ENCODE data around the gene CCDC74B.
"Not testable (repeated sequence)": the region's sequence is repeated elsewhere in the genome, so short reads cannot be mapped to it uniquely, and the experiment has no call there.

Gene CCDC74B

GRCh38 chr2:130183512-130184373 is 38.8 kb upstream of the CCDC74B start:
- Histone ChIP-seq H3K27ac (ENCODE audit: low read length) (peak overlapping the region; percentile 24), H3K9me3 (ENCODE audit: control insufficient read depth in 2 of 2, low read length in 2 of 2) (no peaks in the 10 kb centered on the region), H3K4me1 (ENCODE audit: control insufficient read depth, insufficient read depth, low read length) (peaks cover 18% of the 10 kb centered on the region), H3K4me3 (ENCODE audit: low read length in 2 of 2) (peak overlapping the region in 1 of 2 donors; percentile 76), H3K9ac (ENCODE audit: low read length in 2 of 2) (peak overlapping the region; percentile 59 to 69), H3K36me3 (ENCODE audit: control insufficient read depth in 2 of 2, insufficient read depth in 2 of 2, low read length in 2 of 2) (peaks cover 0 to 5% of the 10 kb centered on the region in 2 donors), H3K27me3 (ENCODE audit: control insufficient read depth in 1 of 2, insufficient read depth in 2 of 2, low read length in 2 of 2) (no peaks in the 10 kb centered on the region)

DNA sequence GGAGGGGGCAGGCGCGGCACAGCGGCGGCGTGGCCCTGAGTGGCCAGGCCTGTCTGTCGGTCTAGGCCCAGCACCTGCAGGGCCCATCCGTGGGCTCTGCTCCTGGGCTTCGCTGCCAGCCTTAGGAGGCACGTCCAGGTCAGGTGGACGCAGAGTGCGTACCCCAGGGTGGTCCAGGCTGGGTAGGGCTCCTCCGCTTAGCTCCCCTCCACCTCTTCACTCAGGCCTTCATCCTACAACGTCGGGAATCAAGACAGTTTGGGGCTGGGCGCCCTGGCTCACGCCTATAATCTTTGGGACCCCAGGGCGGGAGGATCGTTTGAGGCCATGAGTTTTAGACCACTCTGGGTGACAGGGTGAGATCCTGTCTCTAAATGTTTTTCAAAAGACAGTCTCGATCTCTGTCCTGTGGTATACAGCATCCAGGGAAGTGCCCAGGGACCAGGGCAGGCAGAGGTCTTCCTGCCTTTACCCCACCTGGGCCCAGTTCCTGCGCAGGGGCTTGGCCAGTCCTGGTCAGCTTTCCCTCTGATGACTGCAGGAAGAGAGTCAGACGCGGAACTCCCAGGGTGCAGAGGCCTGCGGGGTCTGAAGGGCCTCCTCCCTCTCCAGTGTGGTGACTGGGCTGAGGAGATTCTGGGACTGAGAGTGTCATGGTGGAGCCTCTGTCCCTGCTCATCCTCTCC is 38.1 kb upstream of the CCDC74B start:
- not testable (repeated sequence) for H3K9me3 ChIP-seq (ENCODE audit: control insufficient read depth in 2 of 2, low read length in 2 of 2); H3K36me3 ChIP-seq (ENCODE audit: control insufficient read depth in 2 of 2, insufficient read depth in 2 of 2, low read length in 2 of 2); H3K27me3 ChIP-seq (ENCODE audit: control insufficient read depth in 1 of 2, insufficient read depth in 2 of 2, low read length in 2 of 2)
- Histone ChIP-seq H3K4me1 (ENCODE audit: control insufficient read depth, insufficient read depth, low read length) (peaks cover 18% of the 10 kb centered on the region), H3K9ac (ENCODE audit: low read length in 2 of 2) (peak overlapping the region; percentile 59 to 69), H3K27ac (ENCODE audit: low read length) (peak overlapping the region; percentile 24), H3K4me3 (ENCODE audit: low read length in 2 of 2) (peak overlapping the region; percentile 50 to 76)

DNA sequence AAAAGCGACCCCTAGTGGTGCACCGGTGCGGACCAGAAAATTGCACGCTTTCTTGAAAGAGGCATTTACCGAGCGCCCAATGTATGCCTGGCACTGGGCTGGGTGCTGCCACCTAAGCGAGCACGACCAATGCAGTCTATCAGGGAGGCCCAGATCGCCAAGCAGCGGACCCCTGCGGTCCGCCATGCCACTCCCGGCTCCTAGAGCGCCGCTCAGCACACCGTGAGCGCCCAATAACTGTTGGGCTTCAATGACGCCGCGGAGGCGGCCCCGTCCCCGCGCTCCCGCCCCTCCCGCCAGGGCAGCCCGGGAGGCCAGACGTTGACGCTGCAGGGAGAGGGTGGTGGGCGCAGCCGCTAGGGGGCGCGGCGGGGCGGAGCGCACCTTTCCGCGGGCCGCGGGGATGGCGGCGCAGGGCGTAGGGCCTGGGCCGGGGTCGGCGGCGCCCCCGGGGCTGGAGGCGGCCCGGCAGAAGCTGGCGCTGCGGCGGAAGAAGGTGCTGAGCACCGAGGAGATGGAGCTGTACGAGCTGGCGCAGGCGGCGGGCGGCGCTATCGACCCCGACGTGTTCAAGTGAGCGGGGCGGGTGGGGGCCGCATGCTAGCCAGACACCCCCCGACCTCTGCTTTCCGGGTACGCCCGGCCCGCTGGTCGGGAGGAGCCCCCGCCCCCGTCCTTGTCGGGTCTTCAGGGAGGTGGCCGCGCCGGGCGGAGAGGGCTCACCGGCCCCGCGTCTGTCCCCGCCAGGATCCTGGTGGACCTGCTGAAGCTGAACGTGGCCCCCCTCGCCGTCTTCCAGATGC is 37.2 kb upstream of the CCDC74B start, which contains the start of gene MZT2B:
MZT2B (plus strand) TSS at position 383 of the 803 bp plus-strand sequence; CDS start at position 404, 21 bp downstream.
- not testable (repeated sequence) for H3K9me3 ChIP-seq (ENCODE audit: control insufficient read depth in 2 of 2, low read length in 2 of 2); H3K36me3 ChIP-seq (ENCODE audit: control insufficient read depth in 2 of 2, insufficient read depth in 2 of 2, low read length in 2 of 2); H3K27me3 ChIP-seq (ENCODE audit: control insufficient read depth in 1 of 2, insufficient read depth in 2 of 2, low read length in 2 of 2)
- Histone ChIP-seq H3K4me1 (ENCODE audit: control insufficient read depth, insufficient read depth, low read length) (peaks cover 18% of the 10 kb centered on the region), H3K9ac (ENCODE audit: low read length in 2 of 2) (peak within 1 kb of the TSS; percentile 80 to 92), H3K27ac (ENCODE audit: low read length) (peak within 1 kb of the TSS; percentile 70), H3K4me3 (ENCODE audit: low read length in 2 of 2) (peak within 1 kb of the TSS; percentile 91 to 98)

- Histone ChIP-seq H3K9me3 (ENCODE audit: control insufficient read depth in 2 of 2, low read length in 2 of 2) (no peaks in the 10 kb centered on the region), H3K36me3 (ENCODE audit: control insufficient read depth in 2 of 2, insufficient read depth in 2 of 2, low read length in 2 of 2) (peaks cover 0 to 5% of the 10 kb centered on the region in 2 donors), H3K27me3 (ENCODE audit: control insufficient read depth in 1 of 2, insufficient read depth in 2 of 2, low read length in 2 of 2) (no peaks in the 10 kb centered on the region), H3K4me3 (ENCODE audit: low read length in 2 of 2) (peak within 1 kb of the TSS; percentile 91 to 98), H3K27ac (ENCODE audit: low read length) (peak within 1 kb of the TSS; percentile 70), H3K9ac (ENCODE audit: low read length in 2 of 2) (peak within 1 kb of the TSS; percentile 80 to 92), H3K4me1 (ENCODE audit: control insufficient read depth, insufficient read depth, low read length) (peaks cover 18% of the 10 kb centered on the region)
Measured at GRCh38 chr2:130181325-130181879, 36.5 kb upstream of the CCDC74B start, which contains the start of gene SMPD4. Gene SMPD4 (minus strand): TSS chr2:130181602. CDS start chr2:130176592, 5,010 bp downstream.

GRCh38 chr2:130180404-130181324 is 35.8 kb upstream of the CCDC74B start:
- not testable (repeated sequence) for H3K27me3 ChIP-seq (ENCODE audit: control insufficient read depth in 1 of 2, insufficient read depth in 2 of 2, low read length in 2 of 2); H3K36me3 ChIP-seq (ENCODE audit: control insufficient read depth in 2 of 2, insufficient read depth in 2 of 2, low read length in 2 of 2); H3K9me3 ChIP-seq (ENCODE audit: control insufficient read depth in 2 of 2, low read length in 2 of 2)
- peak overlapping the region; percentile 91 to 98 for H3K4me3 ChIP-seq (ENCODE audit: low read length in 2 of 2)
- peak overlapping the region; percentile 70 for H3K27ac ChIP-seq (ENCODE audit: low read length)
- H3K9ac ChIP-seq (ENCODE audit: low read length in 2 of 2), result peak overlapping the region; percentile 80 to 92
- H3K4me1 ChIP-seq (ENCODE audit: control insufficient read depth, insufficient read depth, low read length), result peaks cover 18% of the 10 kb centered on the region

DNA sequence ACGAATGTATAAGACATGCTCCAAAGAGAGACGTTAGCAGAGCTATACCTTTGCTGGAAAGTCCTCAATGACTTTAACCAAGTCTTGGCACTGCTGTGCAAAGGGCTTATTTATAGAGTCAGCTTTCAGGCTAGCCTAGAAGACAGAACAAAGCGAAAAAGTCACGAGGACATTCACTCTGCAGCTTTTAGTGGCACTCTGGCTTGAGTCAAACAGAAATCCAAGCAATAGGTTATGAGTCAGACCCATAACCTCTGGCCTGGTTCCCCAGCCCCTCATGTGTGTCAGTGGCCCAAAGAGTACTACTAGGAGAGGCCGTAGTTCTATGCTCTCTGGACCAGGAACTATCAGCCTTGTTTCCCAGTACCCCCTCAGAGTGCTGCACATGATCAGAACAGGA is 30.0 kb upstream of the CCDC74B start:
- H3K36me3 ChIP-seq (ENCODE audit: control insufficient read depth in 2 of 2, insufficient read depth in 2 of 2, low read length in 2 of 2), result peaks cover 4 to 22% of the 10 kb centered on the region in 2 donors
- not testable (repeated sequence) for H3K9me3 ChIP-seq (ENCODE audit: control insufficient read depth in 2 of 2, low read length in 2 of 2); H3K27ac ChIP-seq (ENCODE audit: low read length)

GRCh38 chr2:130169896-130170295 is 25.0 kb upstream of the CCDC74B start:
- Histone ChIP-seq H3K36me3 (ENCODE audit: control insufficient read depth in 2 of 2, insufficient read depth in 2 of 2, low read length in 2 of 2) (peaks cover 11 to 27% of the 10 kb centered on the region in 2 donors), H3K9ac (ENCODE audit: low read length in 2 of 2) (no peak overlapping the region), H3K9me3 (ENCODE audit: control insufficient read depth in 2 of 2, low read length in 2 of 2) (no peaks in the 10 kb centered on the region), H3K4me1 (ENCODE audit: control insufficient read depth, insufficient read depth, low read length) (no peaks in the 10 kb centered on the region), H3K4me3 (ENCODE audit: low read length in 2 of 2) (no peak overlapping the region), H3K27ac (ENCODE audit: low read length) (no peak overlapping the region), H3K27me3 (ENCODE audit: control insufficient read depth in 1 of 2, insufficient read depth in 2 of 2, low read length in 2 of 2) (no peaks in the 10 kb centered on the region)

More for the DNA sequence above, 30.0 kb upstream of the CCDC74B start:
- not testable (repeated sequence) for H3K4me3 ChIP-seq (ENCODE audit: low read length in 2 of 2); H3K4me1 ChIP-seq (ENCODE audit: control insufficient read depth, insufficient read depth, low read length); H3K27me3 ChIP-seq (ENCODE audit: control insufficient read depth in 1 of 2, insufficient read depth in 2 of 2, low read length in 2 of 2); H3K9ac ChIP-seq (ENCODE audit: low read length in 2 of 2)

- not testable (repeated sequence) for H3K27ac ChIP-seq (ENCODE audit: low read length); H3K4me1 ChIP-seq (ENCODE audit: control insufficient read depth, insufficient read depth, low read length); H3K4me3 ChIP-seq (ENCODE audit: low read length in 2 of 2); H3K9me3 ChIP-seq (ENCODE audit: control insufficient read depth in 2 of 2, low read length in 2 of 2); H3K9ac ChIP-seq (ENCODE audit: low read length in 2 of 2); H3K27me3 ChIP-seq (ENCODE audit: control insufficient read depth in 1 of 2, insufficient read depth in 2 of 2, low read length in 2 of 2)
- peaks cover 11 to 25% of the 10 kb centered on the region in 2 donors for H3K36me3 ChIP-seq (ENCODE audit: control insufficient read depth in 2 of 2, insufficient read depth in 2 of 2, low read length in 2 of 2)
Measured at GRCh38 chr2:130169163-130169562, 24.3 kb upstream of the CCDC74B start.

- H3K27ac ChIP-seq (ENCODE audit: low read length); H3K9me3 ChIP-seq (ENCODE audit: control insufficient read depth in 2 of 2, low read length in 2 of 2); H3K4me1 ChIP-seq (ENCODE audit: control insufficient read depth, insufficient read depth, low read length); H3K4me3 ChIP-seq (ENCODE audit: low read length in 2 of 2); H3K9ac ChIP-seq (ENCODE audit: low read length in 2 of 2); H3K27me3 ChIP-seq (ENCODE audit: control insufficient read depth in 1 of 2, insufficient read depth in 2 of 2, low read length in 2 of 2): not testable (repeated sequence)
- peaks cover 16 to 27% of the 10 kb centered on the region in 2 donors for H3K36me3 ChIP-seq (ENCODE audit: control insufficient read depth in 2 of 2, insufficient read depth in 2 of 2, low read length in 2 of 2)
Measured at GRCh38 chr2:130166611-130167010, 21.7 kb upstream of the CCDC74B start.
